Measurements from ENCODE around the gene CD58. TPM values are rescaled to one million over a fixed set of nuclear protein-coding genes. Genes with fewer than 3 reads are reported as not detected.

CD58 gene
- total RNA-seq, 2 donors from 2014 or later: 44.2 to 53.2 TPM

Other genes starting within 250 kb of the CD58 start
- gene ATP1A1, start 197.8 kb downstream of the CD58 start, total RNA-seq: 100 to 1,000 TPM; 244 to 310 TPM
- 1 to 10 TPM; 1.5 to 8.0 TPM for gene IGSF3, start 96.7 kb upstream of the CD58 start, total RNA-seq
- 1 to 10 TPM; 1.4 to 3.0 TPM for gene CD2, start 183.4 kb upstream of the CD58 start, total RNA-seq